ENCODE measurements around the gene PDAP1.
"Not testable (repeated sequence)": the region's sequence is repeated elsewhere in the genome, so short reads cannot be mapped to it uniquely, and the experiment has no call there.

PDAP1 gene

GRCh38 chr7:99355098-99355497 is 53.3 kb downstream of the PDAP1 start:
- DNase-seq = no peak

DNA sequence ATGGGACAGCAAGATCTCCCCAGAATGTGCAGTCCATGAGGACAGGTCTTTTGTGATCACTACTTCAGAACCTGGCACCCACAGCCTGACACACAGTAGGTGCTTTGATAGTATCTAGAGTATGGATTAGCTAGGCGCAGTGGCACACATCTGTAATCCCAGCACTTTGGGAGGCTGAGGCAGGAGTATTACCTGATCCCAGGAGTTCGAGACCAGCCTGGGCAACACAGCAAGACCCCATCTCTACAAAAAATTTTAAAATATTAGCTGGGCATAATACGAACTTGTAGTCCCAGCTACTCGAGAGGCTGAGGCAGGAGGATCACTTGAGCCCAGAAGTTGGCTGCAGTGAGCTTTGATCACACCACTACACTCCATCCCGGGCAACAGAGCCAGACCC is 56.1 kb downstream of the PDAP1 start:
- DNase-seq = no peak

- not testable (repeated sequence) for DNase-seq
Observed at GRCh38 chr7:99350641-99351040, 57.8 kb downstream of the PDAP1 start.
